Measurements from ENCODE around the gene GNG2. TPM values are rescaled to one million over a fixed set of nuclear protein-coding genes. Genes with fewer than 3 reads are reported as not detected.

The GNG2 gene
- total RNA-seq, 1 experiment from 2014 or later, result 7.0 TPM

DNA sequence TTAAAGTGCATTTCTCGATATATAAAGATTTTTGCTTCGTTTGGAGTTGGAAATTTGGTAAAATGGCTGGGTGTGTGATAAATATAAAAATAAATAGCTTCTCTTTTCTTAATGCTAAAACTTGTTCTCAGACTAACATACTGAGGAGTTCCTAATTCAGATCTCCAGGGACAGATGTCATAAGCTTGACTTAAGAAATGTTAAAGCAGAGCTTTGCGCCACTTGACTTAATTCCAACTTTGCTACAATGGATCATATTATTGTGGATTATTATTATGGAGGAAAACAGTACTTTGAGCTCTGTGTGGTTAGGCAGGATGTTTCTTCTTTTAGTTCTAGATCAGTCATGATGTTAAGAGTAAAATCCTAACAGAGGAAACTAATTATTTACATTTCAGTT is 33.8 kb downstream of the GNG2 start:
- Histone ChIP-seq H3K27ac (ENCODE audit: insufficient read length, low read depth, low read length) (no peak overlapping the region), H2BK15ac (ENCODE audit: low read depth, low read length) (no peak overlapping the region), H2BK5ac (ENCODE audit: insufficient read length, low read length) (no peak overlapping the region), H2AK5ac (ENCODE audit: insufficient read length, low read length) (no peak overlapping the region), H3K27me3 (ENCODE audit: insufficient read depth, low read length) (no peaks in the 10 kb centered on the region), H3K18ac (ENCODE audit: insufficient read length, low read depth, low read length) (no peak overlapping the region), H3K79me2 (ENCODE audit: insufficient read depth, low read length) (no peaks in the 10 kb centered on the region), H2BK20ac (ENCODE audit: low read depth, low read length, poor library complexity, severe bottlenecking) (no peak overlapping the region), H3K4ac (ENCODE audit: low read depth, low read length) (no peak overlapping the region), H3K9ac (ENCODE audit: extremely low read depth, insufficient read length, low read length) (no peak overlapping the region), H3K9me3 (ENCODE audit: control insufficient read depth, low read depth, low read length) (no peaks in the 10 kb centered on the region), H2BK12ac (ENCODE audit: insufficient read length, low read depth, low read length) (no peak overlapping the region), H3K79me1 (ENCODE audit: insufficient read depth, low read depth, low read length, poor library complexity, severe bottlenecking) (no peaks in the 10 kb centered on the region), H3K4me1 (ENCODE audit: insufficient read depth, low read length) (no peaks in the 10 kb centered on the region), H3T11ph (ENCODE audit: low read length) (no peak overlapping the region), H4K20me1 (ENCODE audit: control insufficient read depth, insufficient read depth, insufficient read length) (no peaks in the 10 kb centered on the region), H3K56ac (ENCODE audit: insufficient read length, low read depth, low read length) (no peak overlapping the region), H3K23me2 (ENCODE audit: insufficient read length, low read depth, low read length, poor library complexity, severe bottlenecking) (no peaks in the 10 kb centered on the region), H4K5ac (ENCODE audit: insufficient read length, low read depth, low read length) (no peak overlapping the region), H4K91ac (ENCODE audit: insufficient read length, low read depth, low read length) (no peak overlapping the region), H3K23ac (ENCODE audit: insufficient read length, low read depth, low read length) (no peak overlapping the region), H4K8ac (replicated peaks; ENCODE audit: insufficient read length, low read depth, low read length) (no peak overlapping the region), H3K14ac (ENCODE audit: insufficient read depth, low read length) (no peak overlapping the region), H2BK120ac (ENCODE audit: low read depth, low read length, poor library complexity, severe bottlenecking) (no peak overlapping the region), H3K4me2 (ENCODE audit: insufficient read depth, insufficient read length, low read length) (no peak overlapping the region), H2AFZ (ENCODE audit: low read length) (no peak overlapping the region)
- Mint-ChIP-seq H3K27ac (no peak overlapping the region), H3K4me3 (no peak overlapping the region), H3K27me3 (ENCODE audit: low read depth) (no peaks in the 10 kb centered on the region), H3K9me3 (no peaks in the 10 kb centered on the region), H3K36me3 (ENCODE audit: insufficient read depth in 1 of 3, low read depth in 3 of 3) (no peaks in the 10 kb centered on the region), H3K4me1 (peaks cover 0 to 5% of the 10 kb centered on the region in 2 experiments; a peak in 2 of 4 replicates)
- DNase-seq, result no peak
- 100% methylated on average over 2 of the region's 3 CpGs for WGBS (ENCODE audit: extremely low coverage, insufficient read length, low lambda C conversion rate)
- TF ChIP-seq, protein P1, sequence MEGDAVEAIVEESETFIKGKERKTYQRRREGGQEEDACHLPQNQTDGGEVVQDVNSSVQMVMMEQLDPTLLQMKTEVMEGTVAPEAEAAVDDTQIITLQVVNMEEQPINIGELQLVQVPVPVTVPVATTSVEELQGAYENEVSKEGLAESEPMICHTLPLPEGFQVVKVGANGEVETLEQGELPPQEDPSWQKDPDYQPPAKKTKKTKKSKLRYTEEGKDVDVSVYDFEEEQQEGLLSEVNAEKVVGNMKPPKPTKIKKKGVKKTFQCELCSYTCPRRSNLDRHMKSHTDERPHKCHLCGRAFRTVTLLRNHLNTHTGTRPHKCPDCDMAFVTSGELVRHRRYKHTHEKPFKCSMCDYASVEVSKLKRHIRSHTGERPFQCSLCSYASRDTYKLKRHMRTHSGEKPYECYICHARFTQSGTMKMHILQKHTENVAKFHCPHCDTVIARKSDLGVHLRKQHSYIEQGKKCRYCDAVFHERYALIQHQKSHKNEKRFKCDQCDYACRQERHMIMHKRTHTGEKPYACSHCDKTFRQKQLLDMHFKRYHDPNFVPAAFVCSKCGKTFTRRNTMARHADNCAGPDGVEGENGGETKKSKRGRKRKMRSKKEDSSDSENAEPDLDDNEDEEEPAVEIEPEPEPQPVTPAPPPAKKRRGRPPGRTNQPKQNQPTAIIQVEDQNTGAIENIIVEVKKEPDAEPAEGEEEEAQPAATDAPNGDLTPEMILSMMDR (conservative IDR thresholded peaks at IDR 0.05), result no peak
